Measurements from ENCODE around the gene PIAS4.
"Not testable (repeated sequence)": the region's sequence is repeated elsewhere in the genome, so short reads cannot be mapped to it uniquely, and the experiment has no call there.

PIAS4 gene

GRCh38 chr19:4011430-4011829 is 3.9 kb downstream of the PIAS4 start:
- ATAC-seq: not testable (repeated sequence)

- TF ChIP-seq SNAI2 (CRISPR knock-in tag; IDR thresholded peaks at IDR 0.05) (no peak), POU6F1 (CRISPR knock-in tag; IDR thresholded peaks at IDR 0.05; ENCODE audit: borderline replicate concordance, low read depth) (no peak), OSR1 (CRISPR knock-in tag; IDR thresholded peaks at IDR 0.05) (no peak), ZFP30 (CRISPR knock-in tag; IDR thresholded peaks at IDR 0.05) (no peak), ZNF70 (CRISPR knock-in tag; IDR thresholded peaks at IDR 0.05) (no peak), RARB (CRISPR knock-in tag; IDR thresholded peaks at IDR 0.05) (no peak)
- no peak for ATAC-seq
These were observed 4.8 kb downstream of the PIAS4 start for GRCh38 chr19:4012092-4012974.

- ATAC-seq: no peak
- TF ChIP-seq OSR1 (CRISPR knock-in tag; IDR thresholded peaks at IDR 0.05): no peak
- no peak for TF ChIP-seq CSDC2 (CRISPR knock-in tag; IDR thresholded peaks at IDR 0.05)
- TF ChIP-seq SNAI2 (CRISPR knock-in tag; IDR thresholded peaks at IDR 0.05): no peak
- no peak for TF ChIP-seq ZNF70 (CRISPR knock-in tag; IDR thresholded peaks at IDR 0.05)
- no peak for TF ChIP-seq ISL1 (CRISPR knock-in tag; IDR thresholded peaks at IDR 0.05)
- TF ChIP-seq ZFP3 (CRISPR knock-in tag; IDR thresholded peaks at IDR 0.05): no peak
- TF ChIP-seq TSHZ2 (CRISPR knock-in tag; IDR thresholded peaks at IDR 0.05): no peak
- no peak for TF ChIP-seq PATZ1 (CRISPR knock-in tag; IDR thresholded peaks at IDR 0.05; ENCODE audit: borderline replicate concordance)
These were observed 5.6 kb downstream of the PIAS4 start for GRCh38 chr19:4012975-4013634.

GRCh38 chr19:4013886-4014540 is 6.5 kb downstream of the PIAS4 start:
- no peak for ATAC-seq
- no peak for TF ChIP-seq OSR1 (CRISPR knock-in tag; IDR thresholded peaks at IDR 0.05)
- TF ChIP-seq ZNF8 (CRISPR knock-in tag; IDR thresholded peaks at IDR 0.05): no peak
- TF ChIP-seq ISL1 (CRISPR knock-in tag; IDR thresholded peaks at IDR 0.05): no peak
- no peak for TF ChIP-seq CSRNP3 (CRISPR knock-in tag; IDR thresholded peaks at IDR 0.05)
- no peak for TF ChIP-seq ZNF565 (CRISPR knock-in tag; conservative IDR thresholded peaks at IDR 0.05; ENCODE audit: low read depth)
- no peak for TF ChIP-seq ESRRG (CRISPR knock-in tag; IDR thresholded peaks at IDR 0.05)
- no peak for TF ChIP-seq CREB5 (CRISPR knock-in tag; IDR thresholded peaks at IDR 0.05; ENCODE audit: low read depth)
- TF ChIP-seq ZC3H10 (CRISPR knock-in tag; IDR thresholded peaks at IDR 0.05): no peak
